MM.1S (cell line): Measurements from ENCODE around the gene PRPF19.

Source experiments
- DNase-seq: peaks from one replicate; pipeline ENCODE4 v3.0.0-alpha.2; 2015
- H2AFZ ChIP-seq: fragments of 300-600 bp; sonication (generic); 2 replicates; pipeline ENCODE4 v1.6.0; 2016; ENCODE audit warnings: antibody characterized with exemption, low read length
- H3F3A ChIP-seq: fragments of 300-600 bp; sonication (generic); 2 replicates; pipeline ENCODE4 v1.6.1; 2016; ENCODE audit warnings: mild to moderate bottlenecking, antibody characterized with exemption, low read length, moderate library complexity, mixed read lengths; ENCODE audit not compliant: insufficient read depth
- H3K27ac ChIP-seq: fragments of 300-600 bp; sonication (generic); 2 replicates; pipeline ENCODE4 v1.5.1; 2016; ENCODE audit warnings: mild to moderate bottlenecking, low read length
- H3K27me3 ChIP-seq: fragments of 300-600 bp; sonication (generic); replicated peaks from 2 replicates; pipeline ENCODE4 v1.6.0; 2016; ENCODE audit warnings: low read length; ENCODE audit not compliant: insufficient read depth
- H3K36me3 ChIP-seq: fragments of 300-600 bp; sonication (generic); replicated peaks from 2 replicates; pipeline ENCODE4 v1.6.1; 2016; ENCODE audit warnings: mild to moderate bottlenecking, low read length, mixed read lengths; ENCODE audit not compliant: insufficient read depth
- H3K4me1 ChIP-seq: fragments of 300-600 bp; sonication (generic); 2 replicates; pipeline ENCODE4 v1.6.1; 2016; ENCODE audit warnings: low read length, mixed read lengths
- H3K4me2 ChIP-seq: fragments of 300-600 bp; sonication (generic); 2 replicates; pipeline ENCODE4 v1.6.0; 2016; ENCODE audit warnings: low read depth, low read length
- H3K4me3 ChIP-seq: fragments of 300-600 bp; sonication (generic); 2 replicates; pipeline ENCODE4 v1.5.1; 2016; ENCODE audit warnings: low read length, mixed read lengths
- H3K79me2 ChIP-seq: fragments of 300-600 bp; sonication (generic); 2 replicates; pipeline ENCODE4 v1.6.1; 2016; ENCODE audit warnings: mixed run types, low read length, mixed read lengths
- H3K9ac ChIP-seq: fragments of 300-600 bp; sonication (generic); 2 replicates; pipeline ENCODE4 v1.6.1; 2016; ENCODE audit warnings: low read length, mixed read lengths
- H3K9me2 ChIP-seq: fragments of 300-600 bp; sonication (generic); replicated peaks from 2 replicates; pipeline ENCODE4 v1.6.1; 2016; ENCODE audit warnings: mild to moderate bottlenecking, low read length, mixed read lengths; ENCODE audit not compliant: insufficient read depth
- H3K9me3 ChIP-seq: fragments of 300-600 bp; sonication (generic); replicated peaks from 2 replicates; pipeline ENCODE4 v1.6.1; 2016; ENCODE audit warnings: mild to moderate bottlenecking, low read length, mixed read lengths; ENCODE audit not compliant: insufficient read depth
- H4K20me1 ChIP-seq: fragments of 300-600 bp; sonication (generic); 2 replicates; pipeline ENCODE4 v1.6.1; 2016; ENCODE audit warnings: mild to moderate bottlenecking, low read length, moderate library complexity, mixed read lengths; ENCODE audit not compliant: insufficient read depth
- EZH2 ChIP-seq: fragments of 300-600 bp; sonication (generic); optimal IDR thresholded peaks from 2 replicates; pipeline ENCODE3; 2017; ENCODE audit warnings: low read depth, mild to moderate bottlenecking, antibody characterized with exemption, low read length, mixed read lengths
- EZH2phosphoT487 ChIP-seq: fragments of 300-600 bp; sonication (generic); IDR thresholded peaks from 2 replicates; pipeline ENCODE4 v1.6.1; 2018; ENCODE audit warnings: antibody characterized with exemption, low read length
- TF ChIP-seq, protein P1 (sequence below): fragments of 300-600 bp; sonication (generic); IDR thresholded peaks from 2 replicates; pipeline ENCODE4 v1.5.1; 2016; ENCODE audit warnings: antibody characterized with exemption, low read length, mixed read lengths

PRPF19 gene

GRCh38 chr11:60852117-60852981, 54.0 kb downstream of the PRPF19 start:
- Histone ChIP-seq H3F3A (peaks cover 42% of the 10 kb centered on the region), H3K9ac (no peak overlapping the region), H3K4me1 (no peaks in the 10 kb centered on the region), H3K79me2 (peaks cover 25% of the 10 kb centered on the region), H3K4me3 (no peak overlapping the region), H4K20me1 (no peaks in the 10 kb centered on the region), H3K9me3 (no peaks in the 10 kb centered on the region), H3K36me3 (peaks cover 37% of the 10 kb centered on the region), H3K27ac (no peak overlapping the region), H2AFZ (no peak overlapping the region), H3K27me3 (no peaks in the 10 kb centered on the region), H3K9me2 (no peaks in the 10 kb centered on the region), H3K4me2 (no peak overlapping the region)
- TF ChIP-seq EZH2 (no peak), EZH2phosphoT487 (no peak)
- TF ChIP-seq, protein P1, sequence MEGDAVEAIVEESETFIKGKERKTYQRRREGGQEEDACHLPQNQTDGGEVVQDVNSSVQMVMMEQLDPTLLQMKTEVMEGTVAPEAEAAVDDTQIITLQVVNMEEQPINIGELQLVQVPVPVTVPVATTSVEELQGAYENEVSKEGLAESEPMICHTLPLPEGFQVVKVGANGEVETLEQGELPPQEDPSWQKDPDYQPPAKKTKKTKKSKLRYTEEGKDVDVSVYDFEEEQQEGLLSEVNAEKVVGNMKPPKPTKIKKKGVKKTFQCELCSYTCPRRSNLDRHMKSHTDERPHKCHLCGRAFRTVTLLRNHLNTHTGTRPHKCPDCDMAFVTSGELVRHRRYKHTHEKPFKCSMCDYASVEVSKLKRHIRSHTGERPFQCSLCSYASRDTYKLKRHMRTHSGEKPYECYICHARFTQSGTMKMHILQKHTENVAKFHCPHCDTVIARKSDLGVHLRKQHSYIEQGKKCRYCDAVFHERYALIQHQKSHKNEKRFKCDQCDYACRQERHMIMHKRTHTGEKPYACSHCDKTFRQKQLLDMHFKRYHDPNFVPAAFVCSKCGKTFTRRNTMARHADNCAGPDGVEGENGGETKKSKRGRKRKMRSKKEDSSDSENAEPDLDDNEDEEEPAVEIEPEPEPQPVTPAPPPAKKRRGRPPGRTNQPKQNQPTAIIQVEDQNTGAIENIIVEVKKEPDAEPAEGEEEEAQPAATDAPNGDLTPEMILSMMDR = no peak
- no peak for DNase-seq

GRCh38 chr11:60851327-60852104, 54.9 kb downstream of the PRPF19 start:
- peaks cover 38% of the 10 kb centered on the region for H3K36me3 ChIP-seq

GRCh38 chr11:60849641-60850520, 56.5 kb downstream of the PRPF19 start:
- Histone ChIP-seq H3K79me2 (peaks cover 50% of the 10 kb centered on the region), H3K27me3 (no peaks in the 10 kb centered on the region), H3K9ac (no peak overlapping the region), H3F3A (peaks cover 35% of the 10 kb centered on the region), H3K4me1 (peaks cover 10% of the 10 kb centered on the region; the same call in 1 of the 2 replicates), H3K27ac (no peak overlapping the region), H4K20me1 (no peaks in the 10 kb centered on the region), H3K9me2 (no peaks in the 10 kb centered on the region), H3K4me3 (no peak overlapping the region), H3K4me2 (no peak overlapping the region), H3K36me3 (peaks cover 44% of the 10 kb centered on the region), H2AFZ (no peak overlapping the region), H3K9me3 (no peaks in the 10 kb centered on the region)
- no peak for TF ChIP-seq EZH2phosphoT487
- TF ChIP-seq, protein P1 = no peak
- DNase-seq = no peak

More at GRCh38 chr11:60851327-60852104, 54.9 kb downstream of the PRPF19 start:
- Histone ChIP-seq H3K4me2 (no peak overlapping the region), H4K20me1 (no peaks in the 10 kb centered on the region), H3K4me1 (no peaks in the 10 kb centered on the region), H3K27me3 (no peaks in the 10 kb centered on the region), H3F3A (peaks cover 42% of the 10 kb centered on the region), H3K27ac (no peak overlapping the region), H2AFZ (no peak overlapping the region), H3K79me2 (peaks cover 34% of the 10 kb centered on the region), H3K9me3 (no peaks in the 10 kb centered on the region), H3K9me2 (no peaks in the 10 kb centered on the region), H3K9ac (no peak overlapping the region), H3K4me3 (no peak overlapping the region)
- TF ChIP-seq EZH2 = no peak
- no peak for DNase-seq
